Hepatocyte (in vitro differentiated cells): ENCODE results near the gene CGREF1. TPM values are rescaled to one million over a fixed set of nuclear protein-coding genes. Genes with fewer than 3 reads are reported as not detected.

Source experiments
- DNase-seq: peaks from one replicate; pipeline ENCODE4 v3.0.0-alpha.2; 2016; ENCODE audit warnings: low spot score
- H2AFZ ChIP-seq: fragments of 200-600 bp; sonication (generic); 2 replicates; pipeline ENCODE4 v1.6.0; 2016; ENCODE audit warnings: antibody characterized with exemption, mild to moderate bottlenecking
- H3K27ac ChIP-seq: fragments of 200-600 bp; sonication (generic); 2 replicates; pipeline ENCODE4 v1.5.1; 2016; ENCODE audit warnings: mild to moderate bottlenecking
- H3K27me3 ChIP-seq: fragments of 200-600 bp; sonication (generic); 2 replicates; pipeline ENCODE4 v1.6.1; 2016
- H3K36me3 ChIP-seq: fragments of 200-600 bp; sonication (generic); replicated peaks from 2 replicates; pipeline ENCODE4 v1.5.1; 2016; ENCODE audit warnings: low read depth; ENCODE audit not compliant: insufficient read depth
- H3K4me1 ChIP-seq: fragments of 200-600 bp; sonication (generic); 2 replicates; pipeline ENCODE4 v1.5.1; 2016; ENCODE audit warnings: mild to moderate bottlenecking, moderate library complexity; ENCODE audit not compliant: insufficient read depth
- H3K4me2 ChIP-seq: fragments of 200-600 bp; sonication (generic); 2 replicates; pipeline ENCODE4 v1.6.0; 2016
- H3K4me3 ChIP-seq: fragments of 200-600 bp; sonication (generic); 2 replicates; pipeline ENCODE4 v1.5.1; 2016; ENCODE audit warnings: mild to moderate bottlenecking
- H3K79me2 ChIP-seq: fragments of 200-600 bp; sonication (generic); 2 replicates; pipeline ENCODE4 v1.6.0; 2017; ENCODE audit warnings: mild to moderate bottlenecking
- H3K9me2 ChIP-seq: fragments of 200-600 bp; sonication (generic); replicated peaks from 2 replicates; pipeline ENCODE4 v1.6.0; 2017; ENCODE audit warnings: mild to moderate bottlenecking; ENCODE audit not compliant: insufficient read depth
- H3K9me3 ChIP-seq: fragments of 200-600 bp; sonication (generic); 2 replicates; pipeline ENCODE4 v1.5.1; 2016; ENCODE audit warnings: low read depth, mild to moderate bottlenecking
- H4K20me1 ChIP-seq: fragments of 200-600 bp; sonication (generic); 2 replicates; pipeline ENCODE4 v1.6.0; 2016; ENCODE audit warnings: mild to moderate bottlenecking; ENCODE audit not compliant: insufficient read depth, poor library complexity, severe bottlenecking
- EZH2 ChIP-seq: fragments of 200-600 bp; sonication (generic); IDR thresholded peaks from 2 replicates; pipeline ENCODE4 v1.6.1; 2016; ENCODE audit warnings: antibody characterized with exemption, mild to moderate bottlenecking, borderline replicate concordance
- EZH2phosphoT487 ChIP-seq: fragments of 200-600 bp; sonication (generic); IDR thresholded peaks from one replicate; pipeline ENCODE4 v1.6.1; 2018; ENCODE audit warnings: antibody characterized with exemption, mild to moderate bottlenecking, low read depth, moderate library complexity; ENCODE audit not compliant: unreplicated experiment, severe bottlenecking
- WGBS: methylation state at CpG from one replicate; pipeline ENCODE4 v1.1.6; 2016; ENCODE audit warnings: low lambda C conversion rate; ENCODE audit errors: missing lambda C conversion rate; 5-methylcytosine and 5-hydroxymethylcytosine counted together
- polyA plus RNA-seq: library from polyadenylated mRNA; unstranded; fragments of >200 nt; fragmentation: Nextera tagmentation; extraction: Ambion mirVana; gene quantifications from 2 replicates; pipeline ENCODE4 v1.2.1, GENCODE V29; 2016
- total RNA-seq: library from RNA; depleted of rRNA; stranded (reverse); fragments of >200 nt; gene quantifications from 2 replicates; pipeline ENCODE4 v1.2.3, GENCODE V29; 2014
- TF ChIP-seq, protein P1 (sequence below): fragments of 200-600 bp; sonication (generic); IDR thresholded peaks from 2 replicates; pipeline ENCODE4 v1.5.1; 2016; ENCODE audit warnings: antibody characterized with exemption, mild to moderate bottlenecking; ENCODE audit not compliant: poor library complexity

CGREF1 gene
- total and polyA plus RNA-seq, 2 experiments from 2014 or later: 1.8 to 2.5 TPM

DNA sequence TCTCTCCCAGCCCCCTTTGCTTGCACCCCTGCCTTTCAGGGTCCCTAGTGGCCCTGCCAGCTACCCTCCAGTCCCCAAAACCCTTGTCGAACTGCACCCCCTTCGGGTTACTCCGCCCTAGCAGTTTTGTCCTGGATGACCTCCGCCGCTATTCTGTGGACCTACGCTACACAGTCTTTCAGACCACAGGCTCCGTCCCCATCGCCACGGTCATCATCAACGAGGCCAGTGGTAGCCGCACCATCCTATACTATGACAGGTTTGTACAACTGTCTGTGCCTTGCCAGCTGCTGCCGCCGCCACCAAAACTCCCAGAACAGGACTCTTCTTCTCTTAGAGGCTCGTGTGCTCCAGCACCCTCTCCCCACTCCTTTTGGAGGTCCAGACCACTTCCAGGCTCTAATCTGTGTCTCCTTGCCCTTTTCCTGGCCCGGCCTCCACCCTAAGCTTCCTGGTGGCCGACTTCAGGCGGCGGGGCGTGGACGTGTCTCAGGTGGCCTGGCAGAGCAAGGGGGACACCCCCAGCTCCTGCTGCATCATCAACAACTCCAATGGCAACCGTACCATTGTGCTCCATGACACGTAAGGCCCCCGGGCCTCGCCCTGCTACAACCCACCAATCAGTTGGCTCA is 24.5 kb downstream of the CGREF1 start:
- H3K9me2 ChIP-seq: no peaks in the 10 kb centered on the region
- no peak overlapping the region for H3K4me3 ChIP-seq
- no peak overlapping the region for H3K4me2 ChIP-seq
- H3K27ac ChIP-seq: no peak overlapping the region
- peaks cover 24% of the 10 kb centered on the region for H3K4me1 ChIP-seq
- H3K36me3 ChIP-seq: no peaks in the 10 kb centered on the region
- H2AFZ ChIP-seq: no peak overlapping the region
- no peak for DNase-seq
- no peaks in the 10 kb centered on the region for H3K27me3 ChIP-seq
- no peaks in the 10 kb centered on the region for H3K9me3 ChIP-seq
- no peaks in the 10 kb centered on the region for H3K79me2 ChIP-seq
- no peaks in the 10 kb centered on the region for H4K20me1 ChIP-seq
- TF ChIP-seq, protein P1, sequence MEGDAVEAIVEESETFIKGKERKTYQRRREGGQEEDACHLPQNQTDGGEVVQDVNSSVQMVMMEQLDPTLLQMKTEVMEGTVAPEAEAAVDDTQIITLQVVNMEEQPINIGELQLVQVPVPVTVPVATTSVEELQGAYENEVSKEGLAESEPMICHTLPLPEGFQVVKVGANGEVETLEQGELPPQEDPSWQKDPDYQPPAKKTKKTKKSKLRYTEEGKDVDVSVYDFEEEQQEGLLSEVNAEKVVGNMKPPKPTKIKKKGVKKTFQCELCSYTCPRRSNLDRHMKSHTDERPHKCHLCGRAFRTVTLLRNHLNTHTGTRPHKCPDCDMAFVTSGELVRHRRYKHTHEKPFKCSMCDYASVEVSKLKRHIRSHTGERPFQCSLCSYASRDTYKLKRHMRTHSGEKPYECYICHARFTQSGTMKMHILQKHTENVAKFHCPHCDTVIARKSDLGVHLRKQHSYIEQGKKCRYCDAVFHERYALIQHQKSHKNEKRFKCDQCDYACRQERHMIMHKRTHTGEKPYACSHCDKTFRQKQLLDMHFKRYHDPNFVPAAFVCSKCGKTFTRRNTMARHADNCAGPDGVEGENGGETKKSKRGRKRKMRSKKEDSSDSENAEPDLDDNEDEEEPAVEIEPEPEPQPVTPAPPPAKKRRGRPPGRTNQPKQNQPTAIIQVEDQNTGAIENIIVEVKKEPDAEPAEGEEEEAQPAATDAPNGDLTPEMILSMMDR: no peak
- TF ChIP-seq EZH2phosphoT487: no peak
- TF ChIP-seq EZH2: no peak
- WGBS: 95% methylated on average over 24 of the region's 24 CpGs

DNA sequence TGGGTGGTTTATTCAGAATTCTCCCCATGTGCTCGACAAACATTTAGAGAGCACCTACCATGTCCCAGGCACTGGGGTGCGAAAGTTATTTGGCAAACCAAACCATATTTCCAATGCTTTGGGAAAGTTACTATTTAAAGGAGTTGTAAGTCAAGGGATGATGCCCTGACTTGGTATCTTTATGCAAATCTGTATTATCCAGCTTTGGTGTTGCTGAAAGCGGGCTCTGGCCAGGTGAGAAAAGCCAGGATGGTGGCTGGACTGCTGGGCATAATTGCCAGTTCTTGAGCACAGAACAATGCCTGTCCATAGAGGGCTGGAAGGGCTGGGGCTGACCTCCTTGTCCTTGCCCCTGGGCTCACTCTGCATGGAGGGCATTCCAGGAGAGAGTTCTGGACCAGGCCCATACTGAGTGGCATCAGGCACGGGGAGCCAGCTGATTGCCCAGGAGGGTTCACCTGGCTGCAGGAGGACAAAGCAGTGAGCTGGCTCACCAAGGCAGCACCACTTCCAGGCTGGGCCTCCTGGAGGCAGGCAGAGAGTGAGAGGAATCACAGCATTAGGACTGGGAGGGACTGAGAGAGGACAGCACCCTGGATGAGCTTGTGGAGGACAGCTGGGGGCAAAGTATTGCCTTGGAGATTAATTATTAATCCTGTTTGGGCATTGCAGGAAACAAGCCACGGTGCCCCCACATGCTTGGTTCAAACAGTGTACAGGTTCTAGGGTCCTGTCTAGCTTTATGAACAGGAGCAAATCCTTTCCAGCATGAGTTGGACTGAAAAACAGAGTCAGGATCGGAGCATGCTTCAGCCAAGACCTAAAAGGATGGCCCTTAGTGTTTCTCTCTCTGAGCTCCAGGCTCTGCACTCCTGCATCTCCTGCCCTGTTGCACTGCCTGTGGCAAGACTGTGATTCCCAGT is 25.2 kb downstream of the CGREF1 start:
- peak overlapping the region; percentile 45 for H3K4me2 ChIP-seq
- no peak overlapping the region for H2AFZ ChIP-seq
- no peak overlapping the region for H3K4me3 ChIP-seq
- H3K36me3 ChIP-seq: no peaks in the 10 kb centered on the region
- H3K9me3 ChIP-seq: no peaks in the 10 kb centered on the region
- no peaks in the 10 kb centered on the region for H3K9me2 ChIP-seq
- peak; percentile 45 for DNase-seq
- no peak for TF ChIP-seq EZH2
- no peak for TF ChIP-seq EZH2phosphoT487
- TF ChIP-seq, protein P1: no peak
- WGBS: 78% methylated on average over 6 of the region's 6 CpGs
- no peaks in the 10 kb centered on the region for H4K20me1 ChIP-seq
- H3K27ac ChIP-seq: peak overlapping the region; percentile 57
- peaks cover 24% of the 10 kb centered on the region for H3K4me1 ChIP-seq
- no peaks in the 10 kb centered on the region for H3K79me2 ChIP-seq
- no peaks in the 10 kb centered on the region for H3K27me3 ChIP-seq

DNA sequence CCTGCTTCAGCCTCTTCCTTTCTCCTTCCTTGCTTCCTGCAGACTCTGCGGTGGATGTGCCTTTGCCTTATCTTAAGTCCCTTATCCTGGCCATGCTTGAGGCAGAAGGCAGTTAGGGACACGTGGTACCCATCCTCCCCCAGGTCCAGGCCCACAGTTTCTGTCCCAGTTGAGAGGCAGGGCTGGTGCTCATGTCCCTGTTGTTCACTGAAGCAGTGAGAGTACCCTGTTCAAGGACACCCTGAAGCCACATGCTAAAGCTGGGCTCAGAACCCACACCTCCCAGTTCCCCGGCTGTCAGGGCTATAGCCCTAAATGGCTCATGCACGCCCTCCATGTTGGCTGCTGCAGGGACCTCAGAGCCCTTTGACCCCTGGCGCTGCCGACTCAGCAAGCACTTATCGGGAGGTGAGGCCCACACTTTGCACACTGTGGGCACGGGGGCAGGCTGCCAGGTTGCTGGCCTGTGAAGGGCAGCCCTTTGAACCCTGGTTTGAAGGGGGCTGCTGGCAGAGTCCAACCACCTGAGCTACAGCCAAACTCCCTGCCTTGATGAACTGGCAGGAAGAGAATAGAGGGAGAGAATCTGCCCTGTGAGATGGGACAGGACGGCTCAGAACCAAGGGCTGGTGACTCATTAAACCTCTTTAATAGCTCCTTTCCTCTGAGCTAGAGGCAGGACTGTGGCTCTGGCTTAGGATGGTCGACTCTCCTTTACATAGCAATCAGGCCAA is 26.1 kb downstream of the CGREF1 start:
- TF ChIP-seq EZH2phosphoT487 (no peak), EZH2 (no peak)
- TF ChIP-seq, protein P1: no peak

More for the DNA sequence above, 26.1 kb downstream of the CGREF1 start:
- WGBS: 57% methylated on average over 10 of the region's 10 CpGs
- Histone ChIP-seq H3K36me3 (no peaks in the 10 kb centered on the region), H3K4me3 (no peak overlapping the region), H2AFZ (no peak overlapping the region), H3K4me1 (peaks cover 24% of the 10 kb centered on the region), H3K9me2 (no peaks in the 10 kb centered on the region), H3K79me2 (no peaks in the 10 kb centered on the region), H3K27ac (peak overlapping the region; percentile 57), H4K20me1 (no peaks in the 10 kb centered on the region), H3K9me3 (no peaks in the 10 kb centered on the region), H3K27me3 (no peaks in the 10 kb centered on the region), H3K4me2 (peak overlapping the region; percentile 45)
- DNase-seq: peak; percentile 62
